HepG2 (cell line): Measurements from ENCODE around the gene ZNF189. TPM values are rescaled to one million over a fixed set of nuclear protein-coding genes. Genes with fewer than 3 reads are reported as not detected.

Source experiments
- CSRNP1 ChIP-seq: sonication (generic); formaldehyde crosslinking; IDR thresholded peaks from 2 replicates; pipeline ENCODE4 v1.8.1; 2023; ENCODE audit warnings: mild to moderate bottlenecking, missing genetic modification reagents
- E2F1 ChIP-seq: sonication (generic); formaldehyde crosslinking; IDR thresholded peaks from 2 replicates; pipeline ENCODE4 v1.5.0; 2020; ENCODE audit warnings: missing genetic modification reagents
- GFI1 ChIP-seq: sonication (generic); formaldehyde crosslinking; IDR thresholded peaks from 2 replicates; pipeline ENCODE4 v1.5.0; 2020; ENCODE audit warnings: missing genetic modification reagents, mild to moderate bottlenecking, borderline replicate concordance
- HHEX ChIP-seq: IDR thresholded peaks from 2 replicates; pipeline ENCODE4 v1.6.1; 2016; ENCODE audit warnings: control low read depth
- POGK ChIP-seq: sonication (generic); formaldehyde crosslinking; conservative IDR thresholded peaks from 2 replicates; pipeline ENCODE4 v1.8.0; 2022; ENCODE audit warnings: mild to moderate bottlenecking, moderate library complexity, missing genetic modification reagents
- ZNF558 ChIP-seq: sonication (generic); formaldehyde crosslinking; IDR thresholded peaks from 2 replicates; pipeline ENCODE4 v1.9.0; 2022; ENCODE audit warnings: mild to moderate bottlenecking, missing genetic modification reagents, borderline replicate concordance
- ZNF614 ChIP-seq: IDR thresholded peaks from 2 replicates; pipeline ENCODE4 v1.6.1; 2018; ENCODE audit warnings: missing biosample characterization, missing genetic modification reagents, inconsistent platforms, borderline replicate concordance
- polyA plus RNA-seq, 8 experiments: library from polyadenylated mRNA; depleted of rRNA in 3 of 8; stranded (reverse) in 7 of 8; unstranded in 1 of 8; fragments of >200 nt; fragmentation: Illumina TruSeq in 4 of 8; extraction: Trizol in 4 of 8; gene quantifications; 2 replicates each; pipeline versions ENCODE4 v1.2.1 to v1.2.3, GENCODE V29; 2011 to 2016; ENCODE audit warnings: low read depth in 4 of 8, missing spikeins in 1 of 8, mixed read lengths in 1 of 8; ENCODE audit not compliant: insufficient read depth in 1 of 8
- total RNA-seq, 5 experiments: library from RNA; depleted of rRNA; stranded (reverse); fragments of >200 nt; fragmentation: Illumina TruSeq; extraction: Trizol; gene quantifications; 2 replicates each; pipeline ENCODE4 v1.2.3, GENCODE V29; 2016; ENCODE audit warnings: low read depth in 1 of 5

The ZNF189 gene
- total and polyA plus RNA-seq, 2 of the 13 experiments (the other 11 are each of a cell fraction or from before 2014, with no cell fraction given) = 8.4 to 50.0 TPM

- TF ChIP-seq CSRNP1 = no peak
- peak; percentile 13; the same call in 1 of the 2 replicates for TF ChIP-seq GFI1
- 0 out of 2 replicates have a peak, but pooled peaks have one; percentile 24 for TF ChIP-seq ZNF558 (CRISPR knock-in tag)
- TF ChIP-seq HHEX (CRISPR knock-in tag) = 0 out of 2 replicates have a peak, but pooled peaks have one; percentile 0
- TF ChIP-seq ZNF614 (CRISPR knock-in tag) = 0 out of 2 replicates have a peak, but pooled peaks have one; percentile 7
- TF ChIP-seq POGK (CRISPR knock-in tag) = 0 out of 2 replicates have a peak, but pooled peaks have one; percentile 8
- TF ChIP-seq E2F1 = no peak
Measured at GRCh38 chr9:101397746-101398067, 944 bp upstream of the ZNF189 start (continued).
